Endometrial microvascular endothelial cells (primary cell): ENCODE results near the gene SERPINB13. TPM values are rescaled to one million over a fixed set of nuclear protein-coding genes. Genes with fewer than 3 reads are reported as not detected.

Source experiments
- in situ Hi-C: cut with HindIII; loops from 2 replicates; pipeline ENCODE4 v1.10.0; 2017; ENCODE audit warnings: low sequenced_read_pairs, low pct_unique_long_range_greater_than_20kb; ENCODE audit errors: inconsistent ontology term
- total RNA-seq: library from RNA; depleted of rRNA; stranded (reverse); fragments of >200 nt; gene quantifications from one replicate; pipeline ENCODE4 v1.2.3, GENCODE V29; 2015; ENCODE audit errors: inconsistent ontology term

Gene SERPINB13
- not detected for total RNA-seq

- in situ Hi-C loops, result no loop called here
These were observed at the start of gene SERPINB13 for GRCh38 chr18:63586966-63587365. Gene SERPINB13 (plus strand): TSS chr18:63587343. CDS start chr18:63588668, 1,325 bp downstream.

- in situ Hi-C loops, result no loop called here
These were observed 47.1 kb upstream of the SERPINB13 start for GRCh38 chr18:63539904-63540510.

GRCh38 chr18:63542069-63542468 is 45.1 kb upstream of the SERPINB13 start, which contains the start of gene SERPINB12:
Gene SERPINB12 (plus strand): TSS chr18:63542369. CDS start chr18:63556160, 13,791 bp downstream.
- in situ Hi-C loops, result no loop called here

DNA sequence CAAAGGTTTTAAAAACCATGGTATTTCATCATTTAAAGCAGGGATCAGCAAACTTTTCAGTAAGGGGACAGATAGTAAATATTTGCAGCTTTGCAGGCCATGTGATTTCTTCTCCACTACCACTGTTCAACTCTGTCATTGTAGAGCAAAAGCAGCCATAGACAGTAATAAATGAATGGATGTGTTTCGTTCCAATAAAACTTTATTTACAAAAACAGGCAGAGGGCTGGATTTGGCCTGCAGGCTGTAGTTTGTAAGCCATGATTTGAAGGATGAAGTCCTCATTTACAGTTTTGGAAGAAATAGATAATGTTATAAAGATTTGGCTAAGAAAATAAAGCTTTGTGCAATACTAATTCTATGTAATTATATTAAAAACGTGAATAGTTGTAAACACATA is 43.1 kb upstream of the SERPINB13 start:
- in situ Hi-C loops, result no loop called here

DNA sequence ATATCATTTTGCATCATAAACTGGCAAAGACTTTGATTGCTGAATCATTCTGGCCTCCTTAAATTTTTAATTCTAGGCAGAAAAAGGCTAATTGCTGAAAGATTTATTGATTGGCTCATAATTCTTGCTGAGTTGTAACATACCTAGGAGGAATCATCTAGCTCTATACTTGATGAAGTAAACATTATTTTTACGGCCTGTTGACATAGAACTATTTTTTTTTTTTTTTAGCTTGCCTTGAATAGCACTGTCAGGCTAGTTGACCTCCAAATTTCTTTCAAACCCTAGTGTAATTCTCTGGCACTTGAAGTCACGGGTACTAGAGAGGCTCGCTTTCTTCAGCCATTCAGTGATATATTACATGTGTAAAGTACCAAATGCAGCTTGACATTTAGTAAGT is 42.1 kb upstream of the SERPINB13 start:
- in situ Hi-C loops, result no loop called here

GRCh38 chr18:63550068-63550467 is 37.1 kb upstream of the SERPINB13 start:
- in situ Hi-C loops, result no loop called here

DNA sequence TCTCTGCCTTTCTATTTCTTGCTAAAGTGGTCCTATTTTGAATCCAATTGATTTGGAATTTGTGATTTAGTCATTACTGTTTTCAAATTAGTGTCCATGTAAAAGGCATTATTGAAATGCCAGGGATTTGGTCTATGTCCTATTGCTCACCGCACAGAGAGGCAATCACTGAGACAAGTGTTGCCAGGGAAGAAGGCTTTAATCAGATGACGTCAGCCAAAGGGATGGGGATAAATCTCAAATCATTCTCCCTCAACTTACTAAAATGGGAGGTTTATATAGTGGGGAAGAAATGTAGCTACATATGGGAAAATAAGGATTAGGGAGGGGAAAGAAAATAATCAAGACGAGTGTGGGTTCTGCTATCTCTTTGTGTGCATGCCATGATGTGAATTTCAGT is 35.4 kb upstream of the SERPINB13 start:
- in situ Hi-C loops, result no loop called here

DNA sequence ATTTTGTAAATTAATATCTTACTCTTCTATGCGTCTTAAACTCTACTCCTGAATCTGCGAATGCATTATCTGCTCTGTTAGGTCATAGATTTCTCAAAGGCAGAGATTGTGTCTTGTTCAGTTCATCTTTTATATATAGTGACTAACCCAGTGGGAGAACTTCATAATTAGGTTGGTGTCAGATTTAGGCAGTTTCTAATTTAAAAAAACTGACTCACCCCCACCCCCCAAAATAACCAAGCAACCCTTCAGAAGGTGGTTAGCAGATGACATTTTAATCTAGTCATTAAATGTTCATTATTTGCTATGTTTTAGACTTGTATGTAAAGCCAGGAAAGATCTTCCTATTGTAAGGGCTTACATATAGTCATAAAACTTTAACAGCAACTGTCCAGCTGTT is 34.6 kb upstream of the SERPINB13 start:
- in situ Hi-C loops, result no loop called here

DNA sequence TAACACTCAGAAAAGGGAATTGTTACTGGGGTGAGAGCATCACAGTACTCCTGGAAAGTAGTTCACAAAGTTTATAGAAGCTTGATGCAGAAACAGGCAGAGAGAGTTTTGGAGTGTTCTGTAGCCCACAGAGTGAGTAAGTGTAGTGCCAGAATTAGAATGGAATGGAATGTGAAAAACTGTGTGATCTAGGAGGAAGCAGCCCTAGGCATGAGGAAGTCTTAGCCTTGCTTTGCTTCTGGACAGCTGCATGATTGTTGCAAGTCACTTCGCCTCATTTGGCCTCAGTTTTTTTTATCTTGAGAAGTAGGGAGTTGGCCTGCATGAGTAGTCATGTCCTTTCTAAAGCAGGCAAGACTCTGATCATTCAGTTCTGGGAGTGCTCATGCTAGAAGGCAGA is 34.1 kb upstream of the SERPINB13 start:
- in situ Hi-C loops, result no loop called here

DNA sequence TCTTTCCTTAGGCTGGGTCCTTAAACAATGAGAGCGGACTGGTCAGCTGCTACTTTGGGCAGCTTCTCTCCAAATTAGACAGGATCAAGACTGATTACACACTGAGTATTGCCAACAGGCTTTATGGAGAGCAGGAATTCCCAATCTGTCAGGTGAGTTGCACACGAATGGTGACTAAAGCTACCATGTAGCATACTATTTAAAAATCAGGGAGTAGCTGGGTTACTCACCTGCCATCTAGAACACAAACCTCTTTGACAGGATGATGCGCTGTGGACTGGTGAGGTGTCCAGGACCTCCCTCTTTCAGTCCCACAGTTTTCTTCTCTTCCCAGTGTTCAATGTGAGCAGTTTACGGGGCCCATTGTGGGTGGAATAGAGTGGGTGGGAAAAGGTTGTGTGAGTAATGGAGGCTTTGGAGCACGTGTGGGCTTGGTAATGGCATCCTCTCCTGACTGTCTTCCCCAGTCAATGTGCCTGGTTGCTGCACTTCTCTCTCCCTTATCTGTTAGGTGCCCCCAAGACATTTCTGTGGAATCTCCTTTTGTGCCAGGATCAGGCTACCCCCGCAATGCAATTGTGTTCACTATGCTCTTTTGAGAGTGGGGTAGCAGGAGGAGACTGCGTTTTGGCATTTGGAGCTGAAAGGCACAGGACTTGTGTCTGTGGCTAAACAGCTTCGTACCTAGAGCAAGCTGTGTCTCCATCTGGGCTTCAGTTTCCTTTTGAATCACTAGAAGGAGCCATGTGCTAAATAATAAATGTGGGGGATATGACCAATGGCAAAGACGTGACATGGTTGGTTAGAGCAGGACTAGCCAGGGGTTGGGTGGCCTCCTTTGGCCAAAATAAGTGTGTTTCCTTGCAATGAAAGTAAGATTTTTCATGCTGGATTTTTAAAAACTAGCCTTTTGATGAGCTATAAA is 27.3 kb upstream of the SERPINB13 start:
- in situ Hi-C loops, result no loop called here

GRCh38 chr18:63562284-63562683 is 24.9 kb upstream of the SERPINB13 start:
- in situ Hi-C loops, result no loop called here

DNA sequence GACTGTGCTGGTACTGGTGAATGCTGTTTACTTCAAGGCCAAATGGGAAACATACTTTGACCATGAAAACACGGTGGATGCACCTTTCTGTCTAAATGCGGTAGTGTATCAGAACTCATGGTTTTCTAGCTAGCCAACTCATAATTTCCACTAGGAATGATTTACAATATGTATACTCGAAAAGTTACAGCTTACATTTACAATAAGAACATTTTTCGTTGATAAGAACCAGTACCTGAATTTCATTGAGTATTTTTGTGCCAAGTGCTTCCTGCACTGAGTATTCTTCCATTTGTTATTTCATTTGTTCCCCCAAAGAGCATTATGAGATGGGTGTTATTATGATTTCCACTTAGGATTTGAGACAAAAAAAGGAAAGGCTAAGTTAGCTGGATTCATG is 23.1 kb upstream of the SERPINB13 start:
- in situ Hi-C loops, result no loop called here

GRCh38 chr18:63564561-63564960 is 22.6 kb upstream of the SERPINB13 start:
- in situ Hi-C loops, result no loop called here

- in situ Hi-C loops, result no loop called here
These were observed 19.9 kb upstream of the SERPINB13 start for GRCh38 chr18:63567276-63567675.

GRCh38 chr18:63567825-63568224 is 19.3 kb upstream of the SERPINB13 start:
- in situ Hi-C loops, result no loop called here

DNA sequence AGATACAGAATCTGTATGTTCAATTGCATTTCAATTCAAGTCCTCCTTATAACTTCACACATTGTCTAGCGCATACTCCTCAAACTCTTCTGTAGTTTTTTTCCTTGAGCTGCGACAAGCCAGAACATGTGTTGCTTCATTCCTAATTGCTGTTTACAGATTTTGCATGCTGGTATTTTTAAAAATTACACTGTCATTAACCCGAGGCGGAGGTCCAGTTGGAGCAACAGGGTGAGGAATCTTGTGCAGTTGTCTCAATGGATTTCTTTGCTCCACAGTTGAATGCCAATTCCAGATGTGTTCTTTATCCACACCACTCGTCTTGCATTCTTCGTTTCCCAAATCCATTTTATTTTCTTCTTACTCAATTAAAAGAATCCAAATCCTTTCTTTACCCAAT is 16.4 kb upstream of the SERPINB13 start:
- in situ Hi-C loops, result no loop called here

DNA sequence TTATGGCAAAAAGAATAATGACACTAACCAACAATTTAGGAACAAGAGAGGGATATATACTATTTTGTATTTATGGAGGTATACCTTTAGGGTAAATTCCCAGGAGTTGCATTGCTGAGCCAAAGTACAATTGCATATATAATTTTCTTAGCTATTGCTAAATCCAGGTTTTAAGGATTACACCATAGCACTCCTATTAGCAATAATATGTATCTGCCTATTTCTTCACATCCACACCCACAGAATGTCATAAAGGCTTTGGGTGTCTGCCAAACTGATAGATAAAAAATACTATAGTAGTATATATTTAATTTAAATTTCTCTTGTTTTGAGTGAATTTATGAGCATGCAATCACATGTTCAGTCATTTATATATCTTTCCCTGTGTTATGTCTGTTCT is 11.5 kb upstream of the SERPINB13 start:
- in situ Hi-C loops, result no loop called here

GRCh38 chr18:63578357-63578958 is 8.7 kb upstream of the SERPINB13 start:
- in situ Hi-C loops, result no loop called here

GRCh38 chr18:63579616-63580015 is 7.5 kb upstream of the SERPINB13 start:
- in situ Hi-C loops, result no loop called here

DNA sequence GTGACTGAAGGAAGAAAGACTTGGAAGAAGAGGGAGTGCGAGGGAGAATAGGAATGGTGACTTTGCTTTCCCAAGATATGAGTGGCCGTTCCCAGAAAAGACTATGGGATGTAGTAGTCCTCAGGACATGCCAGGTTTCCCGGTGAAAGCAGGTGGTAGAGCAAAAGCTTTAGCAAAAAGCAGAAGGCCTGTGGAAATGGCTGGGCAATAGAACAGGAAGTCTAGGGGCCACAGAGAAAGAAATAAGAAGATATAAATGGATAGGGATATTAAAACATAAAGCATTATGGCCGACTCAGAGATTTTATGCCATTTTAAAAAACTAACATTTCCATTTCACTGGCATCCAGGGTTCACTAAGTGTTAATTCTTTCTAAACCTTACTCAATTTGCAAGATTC is 1.2 kb upstream of the SERPINB13 start:
- in situ Hi-C loops, result no loop called here
